Neural progenitor cell (in vitro differentiated cells): Measurements from ENCODE around the gene TCEA3.

Source experiments
- CTCF ChIP-seq: fragments of 200-600 bp; sonication (generic); IDR thresholded peaks from 2 replicates; pipeline ENCODE4 v1.5.1; 2017; ENCODE audit warnings: antibody characterized with exemption, mild to moderate bottlenecking
- EZH2 ChIP-seq: fragments of 200-600 bp; sonication (generic); IDR thresholded peaks from 2 replicates; pipeline ENCODE4 v1.6.1; 2017; ENCODE audit warnings: antibody characterized with exemption, mild to moderate bottlenecking, moderate library complexity

- TF ChIP-seq CTCF (no peak), EZH2 (no peak)
These were observed 43.8 kb downstream of the TCEA3 start for GRCh38 chr1:23380719-23381118.
